GM12878 (cell line): Measurements from ENCODE around the gene NUDT3. TPM values are rescaled to one million over a fixed set of nuclear protein-coding genes. Genes with fewer than 3 reads are reported as not detected.

ENCODE experiments used
- ATAC-seq: fragments of 200-7000 bp; cut with Tn5 transposase; 3 replicates; pipeline ENCODE4 v1.9.1; 2020; ENCODE audit warnings: mild to moderate bottlenecking, moderate library complexity
- BruUV-seq: library from RNA; stranded (reverse); fragments of 400-500 nt; replicated peaks from 2 replicates; lab custom pipeline; 2021; lab: Mats Ljungman, UMichigan
- CTCF ChIA-PET: fragments of 300-600 bp; sonication (Branson Sonifier 250); formaldehyde crosslinking; extraction: SDS; loops from one replicate; lab custom pipeline; 2021; ENCODE audit warnings: inconsistent platforms; lab: Yijun Ruan, JAX
- POLR2A ChIA-PET: fragments of 350-600 bp; formaldehyde crosslinking; extraction: SDS; loops from one replicate; lab custom pipeline; 2021; ENCODE audit warnings: inconsistent platforms; lab: Charles Lee
- RAD21 ChIA-PET: fragments of 300-600 bp; sonication (Branson Sonifier 250); formaldehyde crosslinking; loops from one replicate; lab custom pipeline; 2023; ENCODE audit warnings: antibody characterized with exemption; ENCODE audit not compliant: unreplicated experiment; lab: Charles Lee
- SMC1A ChIA-PET: fragments of 300-600 bp; sonication (Branson Sonifier 250); formaldehyde crosslinking; loops from one replicate; lab custom pipeline; 2023; ENCODE audit not compliant: unreplicated experiment, uncharacterized antibody; lab: Charles Lee
- DNase-seq: peaks from one replicate; pipeline ENCODE4 v3.0.0-alpha.2; 2011; ENCODE audit warnings: low read depth, low spot score
- FAIRE-seq: peaks from 3 replicates; lab custom pipeline; 2011; peaks lifted over from hg19 to GRCh38; lab: Jason Lieb, UNC
- H2AFZ ChIP-seq: 2 replicates; pipeline ENCODE4 v1.6.0; 2011; ENCODE audit warnings: low read depth, low read length, control low read depth; ENCODE audit not compliant: control insufficient read depth
- H3K27ac ChIP-seq: 2 replicates; pipeline ENCODE4 v1.5.1; 2011; ENCODE audit warnings: control low read depth; ENCODE audit not compliant: control insufficient read depth, insufficient read depth
- H3K27me3 ChIP-seq, 2 experiments: replicated peaks in 1 of 2; 2 replicates each; pipeline versions ENCODE4 v1.6.0 to v1.6.1; 2011; ENCODE audit warnings: low read length in 1 of 2; ENCODE audit not compliant: control insufficient read depth in 2 of 2, insufficient read depth in 2 of 2
- H3K36me3 ChIP-seq, 2 experiments: 2 replicates each; pipeline ENCODE4 v1.5.1; 2011; ENCODE audit warnings: low read length in 1 of 2; ENCODE audit not compliant: control insufficient read depth in 2 of 2, insufficient read depth in 2 of 2
- H3K4me1 ChIP-seq: 2 replicates; pipeline ENCODE4 v1.6.1; 2011; ENCODE audit warnings: mild to moderate bottlenecking, low read length, moderate library complexity, mixed read lengths; ENCODE audit not compliant: control insufficient read depth, insufficient read depth
- H3K4me2 ChIP-seq: 2 replicates; pipeline ENCODE4 v1.6.0; 2011; ENCODE audit warnings: control low read depth; ENCODE audit not compliant: control insufficient read depth, insufficient read depth
- H3K4me3 ChIP-seq: fragments of 200-600 bp; sonication (generic); 2 replicates; pipeline ENCODE4 v1.5.1; 2016
- H3K79me2 ChIP-seq: 2 replicates; pipeline ENCODE4 v1.6.0; 2011; ENCODE audit warnings: low read length; ENCODE audit not compliant: control insufficient read depth, insufficient read depth
- H3K9ac ChIP-seq: 2 replicates; pipeline ENCODE4 v1.8.0; 2011; ENCODE audit warnings: low read length, control low read depth, mixed read lengths; ENCODE audit not compliant: control insufficient read depth, insufficient read depth
- H3K9me3 ChIP-seq: replicated peaks from 3 replicates; pipeline ENCODE4 v1.5.1; 2011; ENCODE audit warnings: mild to moderate bottlenecking, low read length; ENCODE audit not compliant: control insufficient read depth, insufficient read depth
- H4K20me1 ChIP-seq: 2 replicates; pipeline ENCODE4 v1.6.0; 2011; ENCODE audit not compliant: control insufficient read depth, insufficient read depth
- ESRRA ChIP-seq: IDR thresholded peaks from 2 replicates; pipeline ENCODE4 v1.6.1; 2012; ENCODE audit warnings: mild to moderate bottlenecking, low read length, improper control_type of control experiment
- KAT2A ChIP-seq: conservative IDR thresholded peaks from 2 replicates; pipeline ENCODE4 v1.6.1; 2011; ENCODE audit warnings: low read depth, low read length; ENCODE audit not compliant: control insufficient read depth
- SREBF2 ChIP-seq: IDR thresholded peaks from 2 replicates; pipeline ENCODE4 v1.6.1; 2012; ENCODE audit warnings: mild to moderate bottlenecking, low read length
- TARDBP ChIP-seq: IDR thresholded peaks from 2 replicates; pipeline ENCODE4 v1.6.1; 2016; ENCODE audit warnings: borderline replicate concordance
- WGBS: methylation state at CpG from one replicate; pipeline ENCODE4 v1.1.6; 2016; ENCODE audit warnings: low lambda C conversion rate; ENCODE audit not compliant: insufficient replicate concordance, insufficient coverage; ENCODE audit errors: missing lambda C conversion rate; 5-methylcytosine and 5-hydroxymethylcytosine counted together
- in situ Hi-C: fragments of 300-500 bp; cut with MboI; formaldehyde crosslinking; loops from 9 replicates; pipeline ENCODE4 v1.14.3; 2018; ENCODE audit warnings: mixed read lengths
- intact Hi-C: fragments of 100-400 bp; cut with micrococcal nuclease; formaldehyde crosslinking; loops from one replicate; pipeline ENCODE4 v1.14.2; 2022; ENCODE audit not compliant: unreplicated experiment
- polyA plus RNA-seq, 11 experiments: library from polyadenylated mRNA; depleted of rRNA in 4 of 11; unstranded in 6 of 11; stranded (reverse) in 5 of 11; fragments of >200 nt; fragmentation: Nextera tagmentation in 4 of 11; fragmentation: Illumina TruSeq in 1 of 11; extraction: Ambion mirVana in 4 of 11; extraction: Trizol in 1 of 11; gene quantifications; 1 replicate in 1 of 11; 2 replicates in 10 of 11; pipeline versions ENCODE4 v1.2.1 to v1.2.3, GENCODE V29; 2011 to 2016; ENCODE audit warnings: inconsistent platforms in 2 of 11, missing spikeins in 2 of 11, low read depth in 1 of 11
- total RNA-seq, 4 experiments: library from RNA; depleted of rRNA in 3 of 4; stranded (reverse); fragments of >200 nt in 3 of 4; fragmentation: Illumina TruSeq in 1 of 4; extraction: Trizol in 1 of 4; gene quantifications; 2 replicates each; pipeline versions ENCODE4 v1.2.1 to v1.2.3, GENCODE V29; 2013 to 2021
- TF ChIP-seq, protein P1 (sequence below): fragments of 150-350 bp; IDR thresholded peaks from 2 replicates; pipeline ENCODE4 v1.6.1; 2016; ENCODE audit warnings: low read depth, low read length
- TF ChIP-seq, protein P2 (sequence below): IDR thresholded peaks from 2 replicates; pipeline ENCODE4 v1.6.1; 2011; ENCODE audit warnings: mild to moderate bottlenecking, low read depth, low read length, moderate library complexity; ENCODE audit not compliant: insufficient replicate concordance
- TF ChIP-seq, protein P3 (sequence below): fragments of 450-650 bp; IDR thresholded peaks from 2 replicates; pipeline ENCODE4 v1.6.1; 2016; ENCODE audit warnings: mild to moderate bottlenecking, moderate library complexity, borderline replicate concordance
- TF ChIP-seq, protein P4 (sequence below): fragments of 450-650 bp; conservative IDR thresholded peaks from 2 replicates; pipeline ENCODE4 v1.6.1; 2017; ENCODE audit warnings: mild to moderate bottlenecking, moderate library complexity
- TF ChIP-seq, protein P5 (sequence below): IDR thresholded peaks from 2 replicates; pipeline ENCODE4 v1.6.1; 2012; ENCODE audit warnings: low read depth, low read length, improper control_type of control experiment

The NUDT3 gene
- total and polyA plus RNA-seq, 10 of the 15 experiments (the other 5 are each of a cell fraction or from before 2014, with no cell fraction given): 2.4 to 32.3 (median 25.5) TPM

DNA sequence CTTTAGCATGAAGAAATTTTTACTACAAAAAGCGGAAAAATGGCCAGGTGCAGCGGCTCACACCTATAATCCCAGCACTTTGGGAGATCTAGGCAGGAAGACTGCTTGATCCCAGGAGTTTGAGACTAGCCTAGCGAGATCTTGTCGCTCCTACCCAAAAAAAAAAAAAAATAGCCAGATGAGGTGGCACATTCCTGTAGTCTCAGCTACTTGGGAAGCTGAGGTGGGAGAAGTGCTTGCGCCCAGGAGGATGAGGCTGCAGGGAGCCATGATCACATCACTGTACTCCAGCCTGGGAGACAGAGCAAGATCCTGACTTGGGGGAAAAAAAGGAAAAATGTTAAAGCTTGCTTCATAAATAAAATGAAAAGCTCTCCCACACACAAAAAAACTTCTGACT is 14.5 kb downstream of the NUDT3 start:
- peaks cover 3% of the 10 kb centered on the region; the same call in 1 of the 2 replicates for H4K20me1 ChIP-seq
- TF ChIP-seq TARDBP (no peak), ESRRA (no peak), SREBF2 (no peak), KAT2A (no peak)
- TF ChIP-seq, protein P1, sequence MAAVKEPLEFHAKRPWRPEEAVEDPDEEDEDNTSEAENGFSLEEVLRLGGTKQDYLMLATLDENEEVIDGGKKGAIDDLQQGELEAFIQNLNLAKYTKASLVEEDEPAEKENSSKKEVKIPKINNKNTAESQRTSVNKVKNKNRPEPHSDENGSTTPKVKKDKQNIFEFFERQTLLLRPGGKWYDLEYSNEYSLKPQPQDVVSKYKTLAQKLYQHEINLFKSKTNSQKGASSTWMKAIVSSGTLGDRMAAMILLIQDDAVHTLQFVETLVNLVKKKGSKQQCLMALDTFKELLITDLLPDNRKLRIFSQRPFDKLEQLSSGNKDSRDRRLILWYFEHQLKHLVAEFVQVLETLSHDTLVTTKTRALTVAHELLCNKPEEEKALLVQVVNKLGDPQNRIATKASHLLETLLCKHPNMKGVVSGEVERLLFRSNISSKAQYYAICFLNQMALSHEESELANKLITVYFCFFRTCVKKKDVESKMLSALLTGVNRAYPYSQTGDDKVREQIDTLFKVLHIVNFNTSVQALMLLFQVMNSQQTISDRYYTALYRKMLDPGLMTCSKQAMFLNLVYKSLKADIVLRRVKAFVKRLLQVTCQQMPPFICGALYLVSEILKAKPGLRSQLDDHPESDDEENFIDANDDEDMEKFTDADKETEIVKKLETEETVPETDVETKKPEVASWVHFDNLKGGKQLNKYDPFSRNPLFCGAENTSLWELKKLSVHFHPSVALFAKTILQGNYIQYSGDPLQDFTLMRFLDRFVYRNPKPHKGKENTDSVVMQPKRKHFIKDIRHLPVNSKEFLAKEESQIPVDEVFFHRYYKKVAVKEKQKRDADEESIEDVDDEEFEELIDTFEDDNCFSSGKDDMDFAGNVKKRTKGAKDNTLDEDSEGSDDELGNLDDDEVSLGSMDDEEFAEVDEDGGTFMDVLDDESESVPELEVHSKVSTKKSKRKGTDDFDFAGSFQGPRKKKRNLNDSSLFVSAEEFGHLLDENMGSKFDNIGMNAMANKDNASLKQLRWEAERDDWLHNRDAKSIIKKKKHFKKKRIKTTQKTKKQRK: no peak
- TF ChIP-seq, protein P2, sequence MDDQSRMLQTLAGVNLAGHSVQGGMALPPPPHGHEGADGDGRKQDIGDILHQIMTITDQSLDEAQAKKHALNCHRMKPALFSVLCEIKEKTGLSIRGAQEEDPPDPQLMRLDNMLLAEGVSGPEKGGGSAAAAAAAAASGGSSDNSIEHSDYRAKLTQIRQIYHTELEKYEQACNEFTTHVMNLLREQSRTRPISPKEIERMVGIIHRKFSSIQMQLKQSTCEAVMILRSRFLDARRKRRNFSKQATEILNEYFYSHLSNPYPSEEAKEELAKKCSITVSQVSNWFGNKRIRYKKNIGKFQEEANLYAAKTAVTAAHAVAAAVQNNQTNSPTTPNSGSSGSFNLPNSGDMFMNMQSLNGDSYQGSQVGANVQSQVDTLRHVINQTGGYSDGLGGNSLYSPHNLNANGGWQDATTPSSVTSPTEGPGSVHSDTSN: no peak
- TF ChIP-seq, protein P3, sequence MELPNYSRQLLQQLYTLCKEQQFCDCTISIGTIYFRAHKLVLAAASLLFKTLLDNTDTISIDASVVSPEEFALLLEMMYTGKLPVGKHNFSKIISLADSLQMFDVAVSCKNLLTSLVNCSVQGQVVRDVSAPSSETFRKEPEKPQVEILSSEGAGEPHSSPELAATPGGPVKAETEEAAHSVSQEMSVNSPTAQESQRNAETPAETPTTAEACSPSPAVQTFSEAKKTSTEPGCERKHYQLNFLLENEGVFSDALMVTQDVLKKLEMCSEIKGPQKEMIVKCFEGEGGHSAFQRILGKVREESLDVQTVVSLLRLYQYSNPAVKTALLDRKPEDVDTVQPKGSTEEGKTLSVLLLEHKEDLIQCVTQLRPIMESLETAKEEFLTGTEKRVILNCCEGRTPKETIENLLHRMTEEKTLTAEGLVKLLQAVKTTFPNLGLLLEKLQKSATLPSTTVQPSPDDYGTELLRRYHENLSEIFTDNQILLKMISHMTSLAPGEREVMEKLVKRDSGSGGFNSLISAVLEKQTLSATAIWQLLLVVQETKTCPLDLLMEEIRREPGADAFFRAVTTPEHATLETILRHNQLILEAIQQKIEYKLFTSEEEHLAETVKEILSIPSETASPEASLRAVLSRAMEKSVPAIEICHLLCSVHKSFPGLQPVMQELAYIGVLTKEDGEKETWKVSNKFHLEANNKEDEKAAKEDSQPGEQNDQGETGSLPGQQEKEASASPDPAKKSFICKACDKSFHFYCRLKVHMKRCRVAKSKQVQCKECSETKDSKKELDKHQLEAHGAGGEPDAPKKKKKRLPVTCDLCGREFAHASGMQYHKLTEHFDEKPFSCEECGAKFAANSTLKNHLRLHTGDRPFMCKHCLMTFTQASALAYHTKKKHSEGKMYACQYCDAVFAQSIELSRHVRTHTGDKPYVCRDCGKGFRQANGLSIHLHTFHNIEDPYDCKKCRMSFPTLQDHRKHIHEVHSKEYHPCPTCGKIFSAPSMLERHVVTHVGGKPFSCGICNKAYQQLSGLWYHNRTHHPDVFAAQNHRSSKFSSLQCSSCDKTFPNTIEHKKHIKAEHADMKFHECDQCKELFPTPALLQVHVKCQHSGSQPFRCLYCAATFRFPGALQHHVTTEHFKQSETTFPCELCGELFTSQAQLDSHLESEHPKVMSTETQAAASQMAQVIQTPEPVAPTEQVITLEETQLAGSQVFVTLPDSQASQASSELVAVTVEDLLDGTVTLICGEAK: no peak
- TF ChIP-seq, protein P4, sequence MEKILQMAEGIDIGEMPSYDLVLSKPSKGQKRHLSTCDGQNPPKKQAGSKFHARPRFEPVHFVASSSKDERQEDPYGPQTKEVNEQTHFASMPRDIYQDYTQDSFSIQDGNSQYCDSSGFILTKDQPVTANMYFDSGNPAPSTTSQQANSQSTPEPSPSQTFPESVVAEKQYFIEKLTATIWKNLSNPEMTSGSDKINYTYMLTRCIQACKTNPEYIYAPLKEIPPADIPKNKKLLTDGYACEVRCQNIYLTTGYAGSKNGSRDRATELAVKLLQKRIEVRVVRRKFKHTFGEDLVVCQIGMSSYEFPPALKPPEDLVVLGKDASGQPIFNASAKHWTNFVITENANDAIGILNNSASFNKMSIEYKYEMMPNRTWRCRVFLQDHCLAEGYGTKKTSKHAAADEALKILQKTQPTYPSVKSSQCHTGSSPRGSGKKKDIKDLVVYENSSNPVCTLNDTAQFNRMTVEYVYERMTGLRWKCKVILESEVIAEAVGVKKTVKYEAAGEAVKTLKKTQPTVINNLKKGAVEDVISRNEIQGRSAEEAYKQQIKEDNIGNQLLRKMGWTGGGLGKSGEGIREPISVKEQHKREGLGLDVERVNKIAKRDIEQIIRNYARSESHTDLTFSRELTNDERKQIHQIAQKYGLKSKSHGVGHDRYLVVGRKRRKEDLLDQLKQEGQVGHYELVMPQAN: no peak
- TF ChIP-seq, protein P5, sequence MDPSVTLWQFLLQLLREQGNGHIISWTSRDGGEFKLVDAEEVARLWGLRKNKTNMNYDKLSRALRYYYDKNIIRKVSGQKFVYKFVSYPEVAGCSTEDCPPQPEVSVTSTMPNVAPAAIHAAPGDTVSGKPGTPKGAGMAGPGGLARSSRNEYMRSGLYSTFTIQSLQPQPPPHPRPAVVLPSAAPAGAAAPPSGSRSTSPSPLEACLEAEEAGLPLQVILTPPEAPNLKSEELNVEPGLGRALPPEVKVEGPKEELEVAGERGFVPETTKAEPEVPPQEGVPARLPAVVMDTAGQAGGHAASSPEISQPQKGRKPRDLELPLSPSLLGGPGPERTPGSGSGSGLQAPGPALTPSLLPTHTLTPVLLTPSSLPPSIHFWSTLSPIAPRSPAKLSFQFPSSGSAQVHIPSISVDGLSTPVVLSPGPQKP: no peak

More for the DNA sequence above, 14.5 kb downstream of the NUDT3 start:
- H3K79me2 ChIP-seq: peaks cover 77% of the 10 kb centered on the region
- H3K9me3 ChIP-seq: no peaks in the 10 kb centered on the region
- DNase-seq (no peak), FAIRE-seq (no peak), ATAC-seq (no peak)
- intact Hi-C loops (no loop called here), in situ Hi-C loops (no loop called here)
- RAD21 ChIA-PET: no interaction called here
- no peak overlapping the region for H3K9ac ChIP-seq
- no peaks in the 10 kb centered on the region for H3K27me3 ChIP-seq
- POLR2A ChIA-PET: no interaction called here
- H3K4me1 ChIP-seq: peaks cover 4% of the 10 kb centered on the region; the same call in 1 of the 2 replicates
- no peak overlapping the region for H2AFZ ChIP-seq
- H3K36me3 ChIP-seq: peaks cover 0 to 2% of the 10 kb centered on the region in 2 experiments; a peak in 1 of 4 replicates
- CTCF ChIA-PET: interaction anchor here (1.1 to 1.3 kb wide), 2 partner anchors 10 to 13 kb away, joined by 3 read pairs; no protein-coding TSS in a partner anchor
- SMC1A ChIA-PET: interaction anchor here (0.6 to 1.0 kb wide), 3 partner anchors 10 to 66 kb away, joined by 3 read pairs; no protein-coding TSS in a partner anchor
- no peak overlapping the region for H3K4me3 ChIP-seq
- no peak overlapping the region for H3K27ac ChIP-seq
- WGBS: 98% methylated on average over 5 of the region's 5 CpGs
- H3K4me2 ChIP-seq: no peak overlapping the region
- BruUV-seq: no TSS peak
